HFFc6 (cell line): Measurements from ENCODE around the gene FBN1. TPM values are rescaled to one million over a fixed set of nuclear protein-coding genes. Genes with fewer than 3 reads are reported as not detected.
A peak's percentile ranks its signal among the peaks of the same experiment; 100 is the strongest.

Experiments
- DNase-seq: peaks from one replicate; pipeline ENCODE4 v3.0.0-alpha.2; 2018
- H3K27ac Mint-ChIP-seq: 2 replicates; pipeline ENCODE4 v1.8.0; 2020; ENCODE audit warnings: mild to moderate bottlenecking, mixed read lengths
- H3K27me3 Mint-ChIP-seq: 2 replicates; pipeline ENCODE4 v1.8.0; 2021; ENCODE audit warnings: mild to moderate bottlenecking, moderate library complexity, mixed read lengths; ENCODE audit not compliant: insufficient read depth
- H3K36me3 Mint-ChIP-seq: 2 replicates; pipeline ENCODE4 v1.8.0; 2021; ENCODE audit warnings: low read depth, mixed read lengths
- H3K4me1 Mint-ChIP-seq: 2 replicates; pipeline ENCODE4 v1.8.0; 2020; ENCODE audit warnings: low read depth, mixed read lengths
- H3K4me3 Mint-ChIP-seq: 2 replicates; pipeline ENCODE4 v1.8.0; 2020; ENCODE audit warnings: mild to moderate bottlenecking, moderate library complexity, mixed read lengths
- H3K9me3 Mint-ChIP-seq: 2 replicates; pipeline ENCODE4 v1.8.0; 2020; ENCODE audit warnings: mild to moderate bottlenecking, mixed read lengths
- total RNA-seq, 6 experiments: library from RNA; stranded (reverse); fragmentation: NEBNext Ultra II Directional; extraction: Animal tissue kit (Norgen Biotek cat#: 25700); gene quantifications; 2 replicates in 1 of 6; 3 replicates in 5 of 6; pipeline ENCODE4 v1.2.3, GENCODE V29; 2021
- TF ChIP-seq, protein P1 (sequence below): fragments of 200-600 bp; sonication (generic); IDR thresholded peaks from 2 replicates; pipeline ENCODE4 v1.5.0; 2021; ENCODE audit warnings: antibody characterized with exemption, mild to moderate bottlenecking

FBN1 gene
- total RNA-seq, 6 experiments from 2014 or later, result 584 to 754 (median 609) TPM

DNA sequence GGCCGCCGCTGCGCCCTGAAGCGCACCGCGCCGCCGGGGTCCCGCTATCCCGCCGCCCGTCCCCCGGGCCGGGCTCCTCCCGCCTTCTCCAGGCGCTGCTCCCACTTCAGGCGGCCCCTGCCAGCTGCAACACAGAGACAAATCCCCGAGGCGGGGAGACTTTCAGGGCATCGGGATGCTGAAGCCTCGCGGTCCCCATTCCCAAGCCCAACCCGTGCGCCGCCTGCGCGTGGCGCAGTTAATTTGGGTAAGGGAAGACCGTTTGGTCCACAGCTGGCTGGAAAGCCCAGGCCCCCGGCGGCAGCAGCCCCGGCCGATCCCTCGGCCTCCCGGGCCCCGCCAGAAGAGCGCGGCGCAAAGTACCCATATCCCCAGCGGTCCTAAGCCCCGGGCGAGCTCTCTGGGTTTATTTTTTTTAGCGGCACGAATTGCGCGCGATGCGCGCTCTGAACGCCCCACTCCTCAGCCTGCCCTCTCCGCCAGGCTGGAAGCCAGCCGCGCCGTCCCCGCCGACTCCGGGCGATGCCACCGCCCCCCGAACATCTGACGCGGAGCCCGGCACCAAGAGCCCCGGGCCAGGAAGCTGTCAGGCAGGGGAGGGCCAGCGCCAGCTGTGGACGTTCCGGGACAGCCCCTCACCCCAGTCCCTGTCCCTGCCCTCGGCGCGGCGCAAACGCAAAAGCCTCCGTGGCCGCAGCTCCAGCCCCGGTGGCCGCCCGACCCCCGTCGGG is 517 bp downstream of the FBN1 start:
- Mint-ChIP-seq H3K27me3 (peaks cover 13% of the 10 kb centered on the region), H3K9me3 (peaks cover 6% of the 10 kb centered on the region), H3K4me3 (peak overlapping the region; percentile 100), H3K4me1 (peaks cover 45% of the 10 kb centered on the region), H3K27ac (peak overlapping the region; percentile 96), H3K36me3 (peaks cover 46% of the 10 kb centered on the region)
- DNase-seq, result no peak
- TF ChIP-seq, protein P1, sequence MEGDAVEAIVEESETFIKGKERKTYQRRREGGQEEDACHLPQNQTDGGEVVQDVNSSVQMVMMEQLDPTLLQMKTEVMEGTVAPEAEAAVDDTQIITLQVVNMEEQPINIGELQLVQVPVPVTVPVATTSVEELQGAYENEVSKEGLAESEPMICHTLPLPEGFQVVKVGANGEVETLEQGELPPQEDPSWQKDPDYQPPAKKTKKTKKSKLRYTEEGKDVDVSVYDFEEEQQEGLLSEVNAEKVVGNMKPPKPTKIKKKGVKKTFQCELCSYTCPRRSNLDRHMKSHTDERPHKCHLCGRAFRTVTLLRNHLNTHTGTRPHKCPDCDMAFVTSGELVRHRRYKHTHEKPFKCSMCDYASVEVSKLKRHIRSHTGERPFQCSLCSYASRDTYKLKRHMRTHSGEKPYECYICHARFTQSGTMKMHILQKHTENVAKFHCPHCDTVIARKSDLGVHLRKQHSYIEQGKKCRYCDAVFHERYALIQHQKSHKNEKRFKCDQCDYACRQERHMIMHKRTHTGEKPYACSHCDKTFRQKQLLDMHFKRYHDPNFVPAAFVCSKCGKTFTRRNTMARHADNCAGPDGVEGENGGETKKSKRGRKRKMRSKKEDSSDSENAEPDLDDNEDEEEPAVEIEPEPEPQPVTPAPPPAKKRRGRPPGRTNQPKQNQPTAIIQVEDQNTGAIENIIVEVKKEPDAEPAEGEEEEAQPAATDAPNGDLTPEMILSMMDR, result no peak

DNA sequence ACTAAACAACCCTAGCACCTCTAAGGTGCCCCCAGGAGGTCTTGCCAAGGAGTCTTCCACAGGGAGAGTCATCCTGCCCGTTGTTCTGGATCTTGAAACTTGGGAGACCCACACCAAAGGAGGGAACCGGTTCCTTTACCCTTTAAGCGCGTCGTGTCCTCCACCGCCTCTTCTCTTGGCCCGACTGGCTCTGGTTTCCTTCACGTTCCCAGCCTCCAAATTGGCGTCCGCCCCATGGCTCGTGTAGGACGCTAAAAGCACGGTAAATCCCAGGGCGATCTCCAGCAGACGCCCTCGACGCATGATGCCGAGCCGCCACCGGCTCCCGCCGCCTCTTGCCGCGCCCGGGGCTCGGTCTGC is 1.1 kb downstream of the FBN1 start:
- DNase-seq, result no peak
- TF ChIP-seq, protein P1, result no peak
- peak overlapping the region; percentile 100 for H3K4me3 Mint-ChIP-seq
- H3K4me1 Mint-ChIP-seq, result peaks cover 49% of the 10 kb centered on the region
- peaks cover 6% of the 10 kb centered on the region for H3K9me3 Mint-ChIP-seq
- peaks cover 13% of the 10 kb centered on the region for H3K27me3 Mint-ChIP-seq
- peaks cover 48% of the 10 kb centered on the region for H3K36me3 Mint-ChIP-seq
- H3K27ac Mint-ChIP-seq, result peak overlapping the region; percentile 96

DNA sequence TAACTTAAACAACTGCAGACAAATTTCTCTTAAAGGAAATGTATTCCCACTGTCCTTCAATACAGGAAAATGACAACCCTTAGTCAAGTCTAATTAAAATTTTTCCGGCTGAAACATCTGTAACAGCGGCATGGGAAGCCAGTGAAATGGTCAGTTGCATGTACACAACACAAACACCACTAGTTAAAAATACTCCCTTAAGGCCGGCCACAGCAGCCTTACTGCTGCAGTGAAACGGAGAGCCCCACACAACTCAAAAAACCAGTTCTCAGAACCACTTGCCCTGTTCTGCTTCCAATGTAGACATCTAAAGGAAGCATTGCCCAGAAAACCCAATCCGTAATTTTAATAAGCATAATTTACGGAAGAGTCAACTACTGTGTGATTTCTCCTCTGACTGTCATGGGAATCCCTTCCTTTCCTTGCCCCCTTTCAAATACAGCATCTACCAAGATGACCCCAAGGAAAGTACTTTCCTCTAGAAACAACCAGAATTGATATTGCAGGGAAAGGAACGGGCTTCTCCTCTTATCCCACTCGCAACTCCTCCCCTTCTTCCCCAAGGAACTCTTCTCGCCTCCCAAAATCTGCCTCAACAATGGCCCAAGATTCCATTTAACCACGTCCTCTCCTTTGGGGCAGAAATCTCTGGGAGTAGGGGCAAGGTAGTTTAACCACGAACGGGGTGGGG is 1.6 kb downstream of the FBN1 start:
- Mint-ChIP-seq H3K27ac (peak overlapping the region; percentile 96), H3K27me3 (peaks cover 13% of the 10 kb centered on the region), H3K9me3 (peaks cover 6% of the 10 kb centered on the region), H3K36me3 (peaks cover 53% of the 10 kb centered on the region), H3K4me3 (peak overlapping the region; percentile 100), H3K4me1 (peaks cover 54% of the 10 kb centered on the region)
- TF ChIP-seq, protein P1, result no peak
- no peak for DNase-seq

DNA sequence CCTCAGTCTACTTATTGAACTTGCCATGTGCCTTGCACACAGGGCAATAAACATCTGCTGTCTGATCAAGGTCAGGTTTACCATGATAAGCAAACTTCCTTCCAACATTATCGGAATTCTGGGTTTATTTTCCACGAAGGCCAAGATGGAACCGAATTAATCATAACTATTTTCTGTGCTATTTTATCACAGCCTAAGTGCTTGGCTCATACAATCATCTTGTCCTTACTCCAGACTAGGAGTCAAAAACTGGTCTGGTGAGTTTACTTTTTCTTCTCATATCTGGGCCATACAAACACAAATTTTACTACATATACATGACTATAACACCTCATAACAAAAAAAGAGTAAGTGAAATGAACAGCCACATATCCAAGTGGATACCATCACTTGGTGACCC is 2.3 kb downstream of the FBN1 start:
- Mint-ChIP-seq H3K9me3 (peaks cover 6% of the 10 kb centered on the region), H3K36me3 (peaks cover 61% of the 10 kb centered on the region), H3K27me3 (peaks cover 13% of the 10 kb centered on the region), H3K4me1 (peaks cover 58% of the 10 kb centered on the region), H3K4me3 (peak overlapping the region; percentile 100), H3K27ac (peak overlapping the region; percentile 96)
- no peak for DNase-seq
- TF ChIP-seq, protein P1, result no peak

DNA sequence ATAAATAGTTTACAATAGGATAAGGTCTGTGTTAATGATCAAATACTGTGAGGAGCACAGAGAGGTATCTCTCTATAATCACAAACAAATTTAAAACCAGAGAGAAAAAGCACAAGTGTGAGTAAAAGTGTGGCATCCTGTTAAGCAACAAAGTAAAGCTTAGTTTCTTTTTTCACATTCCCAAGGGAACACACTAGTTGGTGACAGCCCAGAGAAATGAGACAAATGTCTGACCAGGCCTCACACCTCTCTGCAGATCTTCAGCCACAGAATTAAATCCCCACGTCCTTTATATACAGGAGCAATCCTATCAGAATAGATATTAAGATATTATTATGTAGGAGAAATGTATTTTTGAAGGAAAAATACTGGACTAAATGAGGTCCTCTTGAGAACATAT is 2.7 kb downstream of the FBN1 start:
- TF ChIP-seq, protein P1, result no peak
- peaks cover 6% of the 10 kb centered on the region for H3K9me3 Mint-ChIP-seq
- peak overlapping the region; percentile 100 for H3K4me3 Mint-ChIP-seq
- no peak for DNase-seq
- peaks cover 13% of the 10 kb centered on the region for H3K27me3 Mint-ChIP-seq
- peaks cover 65% of the 10 kb centered on the region for H3K36me3 Mint-ChIP-seq
- peak overlapping the region; percentile 96 for H3K27ac Mint-ChIP-seq
- H3K4me1 Mint-ChIP-seq, result peaks cover 58% of the 10 kb centered on the region
